Stimulated activated CD4-positive, alpha-beta T cell treated with anti-CD3 and anti-CD28 coated beads, TNF-alpha, amount 100 ng/mL, for 24 hours (primary cell): Measurements from ENCODE around the gene STRN.

Source experiments
- DNase-seq, 3 experiments: peaks; one replicate each; pipeline ENCODE4 v3.0.0-alpha.2; 2020; ENCODE audit warnings: low read depth in 3 of 3

The STRN gene

GRCh38 chr2:36797324-36798070 is 168.8 kb downstream of the STRN start:
- DNase-seq = no peak
